Glutamatergic neuron (in vitro differentiated cells): ENCODE results near the gene WWOX. TPM values are rescaled to one million over a fixed set of nuclear protein-coding genes. Genes with fewer than 3 reads are reported as not detected.

ENCODE experiments used
- DNase-seq: peaks from one replicate; pipeline ENCODE4 v3.0.0; 2022
- H3K27ac Mint-ChIP-seq: one replicate; pipeline ENCODE4 v1.8.0; 2020; ENCODE audit warnings: mild to moderate bottlenecking, mixed read lengths, inconsistent platforms; ENCODE audit not compliant: unreplicated experiment
- H3K27me3 Mint-ChIP-seq: one replicate; pipeline ENCODE4 v1.8.0; 2020; ENCODE audit warnings: mild to moderate bottlenecking, moderate library complexity, mixed read lengths, inconsistent platforms; ENCODE audit not compliant: unreplicated experiment
- H3K36me3 Mint-ChIP-seq: one replicate; pipeline ENCODE4 v1.8.0; 2020; ENCODE audit warnings: mild to moderate bottlenecking, mixed read lengths, inconsistent platforms; ENCODE audit not compliant: unreplicated experiment
- H3K4me1 Mint-ChIP-seq: one replicate; pipeline ENCODE4 v1.8.0; 2020; ENCODE audit warnings: mild to moderate bottlenecking, low read depth, mixed read lengths, inconsistent platforms; ENCODE audit not compliant: unreplicated experiment
- H3K4me3 Mint-ChIP-seq: one replicate; pipeline ENCODE4 v1.8.0; 2020; ENCODE audit warnings: mild to moderate bottlenecking, mixed read lengths, inconsistent platforms; ENCODE audit not compliant: unreplicated experiment
- H3K9me3 Mint-ChIP-seq: one replicate; pipeline ENCODE4 v1.8.0; 2020; ENCODE audit warnings: mild to moderate bottlenecking, moderate library complexity, mixed read lengths, inconsistent platforms; ENCODE audit not compliant: unreplicated experiment
- total RNA-seq: library from RNA; stranded (reverse); fragmentation: NEBNext Ultra II Directional; extraction: Animal tissue kit (Norgen Biotek cat#: 25700); gene quantifications from one replicate; pipeline ENCODE4 v1.2.1, GENCODE V29; 2021; ENCODE audit not compliant: unreplicated experiment
- TF ChIP-seq, protein P1 (sequence below): fragments of 200-600 bp; sonication (generic); IDR thresholded peaks from one replicate; pipeline ENCODE4 v1.5.0; 2021; ENCODE audit not compliant: partially characterized antibody, unreplicated experiment

WWOX gene
- total RNA-seq, 1 donor from 2014 or later: 10.3 TPM

- Mint-ChIP-seq H3K4me1 (no peaks in the 10 kb centered on the region), H3K9me3 (peaks cover 2% of the 10 kb centered on the region), H3K27ac (no peak overlapping the region), H3K27me3 (no peaks in the 10 kb centered on the region), H3K4me3 (no peak overlapping the region), H3K36me3 (no peaks in the 10 kb centered on the region)
- no peak for DNase-seq
- TF ChIP-seq, protein P1, sequence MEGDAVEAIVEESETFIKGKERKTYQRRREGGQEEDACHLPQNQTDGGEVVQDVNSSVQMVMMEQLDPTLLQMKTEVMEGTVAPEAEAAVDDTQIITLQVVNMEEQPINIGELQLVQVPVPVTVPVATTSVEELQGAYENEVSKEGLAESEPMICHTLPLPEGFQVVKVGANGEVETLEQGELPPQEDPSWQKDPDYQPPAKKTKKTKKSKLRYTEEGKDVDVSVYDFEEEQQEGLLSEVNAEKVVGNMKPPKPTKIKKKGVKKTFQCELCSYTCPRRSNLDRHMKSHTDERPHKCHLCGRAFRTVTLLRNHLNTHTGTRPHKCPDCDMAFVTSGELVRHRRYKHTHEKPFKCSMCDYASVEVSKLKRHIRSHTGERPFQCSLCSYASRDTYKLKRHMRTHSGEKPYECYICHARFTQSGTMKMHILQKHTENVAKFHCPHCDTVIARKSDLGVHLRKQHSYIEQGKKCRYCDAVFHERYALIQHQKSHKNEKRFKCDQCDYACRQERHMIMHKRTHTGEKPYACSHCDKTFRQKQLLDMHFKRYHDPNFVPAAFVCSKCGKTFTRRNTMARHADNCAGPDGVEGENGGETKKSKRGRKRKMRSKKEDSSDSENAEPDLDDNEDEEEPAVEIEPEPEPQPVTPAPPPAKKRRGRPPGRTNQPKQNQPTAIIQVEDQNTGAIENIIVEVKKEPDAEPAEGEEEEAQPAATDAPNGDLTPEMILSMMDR: no peak
These were observed 136.4 kb downstream of the WWOX start for GRCh38 chr16:78235876-78236275.

GRCh38 chr16:78237841-78238240, 138.4 kb downstream of the WWOX start:
- DNase-seq: no peak
- Mint-ChIP-seq H3K36me3 (no peaks in the 10 kb centered on the region), H3K9me3 (peaks cover 2% of the 10 kb centered on the region), H3K4me3 (no peak overlapping the region), H3K27ac (no peak overlapping the region), H3K27me3 (peaks cover 2% of the 10 kb centered on the region), H3K4me1 (no peaks in the 10 kb centered on the region)
- TF ChIP-seq, protein P1: no peak

DNA sequence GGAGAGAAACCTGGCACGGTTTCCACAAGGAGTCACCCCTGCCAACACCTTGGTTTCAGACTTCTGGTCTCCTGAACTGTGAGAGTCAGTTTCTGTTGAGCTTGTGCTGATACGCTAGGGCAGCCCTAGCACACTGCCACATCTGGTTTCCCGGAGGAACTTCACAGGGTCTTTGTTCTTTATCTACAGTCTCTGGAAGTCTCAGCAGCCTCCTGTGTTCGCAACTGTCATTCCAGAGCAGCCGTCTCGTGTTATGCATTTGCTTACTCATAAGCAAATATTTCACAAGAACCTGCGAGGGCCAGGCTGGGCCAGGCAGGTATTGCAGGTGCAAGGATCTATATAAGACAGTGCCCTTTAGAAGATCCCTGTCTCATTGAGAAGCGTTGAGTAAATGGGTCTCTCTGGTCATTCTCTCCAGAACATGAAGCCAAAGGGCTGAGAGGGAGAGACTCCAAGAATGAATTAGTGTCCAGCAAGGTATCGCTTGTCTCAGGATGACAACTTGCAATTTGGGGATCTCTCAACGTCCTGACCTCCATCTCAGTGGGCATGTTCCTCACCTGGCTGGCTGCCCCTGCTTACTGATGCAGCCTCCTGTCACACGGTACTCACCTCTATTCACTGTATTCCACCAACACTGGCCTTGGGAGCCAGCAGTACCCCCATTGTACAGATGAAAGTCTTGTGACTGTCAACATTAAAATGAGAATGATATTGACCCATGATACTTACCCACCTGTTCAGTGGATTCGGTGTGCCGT, 141.2 kb downstream of the WWOX start:
- TF ChIP-seq, protein P1: no peak
- Mint-ChIP-seq H3K9me3 (peaks cover 2% of the 10 kb centered on the region), H3K27me3 (peaks cover 2% of the 10 kb centered on the region), H3K4me1 (no peaks in the 10 kb centered on the region), H3K27ac (no peak overlapping the region), H3K36me3 (no peaks in the 10 kb centered on the region), H3K4me3 (no peak overlapping the region)
- no peak for DNase-seq

- TF ChIP-seq, protein P1: no peak
- peaks cover 2% of the 10 kb centered on the region for H3K27me3 Mint-ChIP-seq
- DNase-seq: no peak
- no peaks in the 10 kb centered on the region for H3K36me3 Mint-ChIP-seq
- H3K4me3 Mint-ChIP-seq: no peak overlapping the region
- H3K9me3 Mint-ChIP-seq: peaks cover 2% of the 10 kb centered on the region
- no peaks in the 10 kb centered on the region for H3K4me1 Mint-ChIP-seq
- H3K27ac Mint-ChIP-seq: no peak overlapping the region
These were observed 142.8 kb downstream of the WWOX start for GRCh38 chr16:78242239-78242630.

GRCh38 chr16:78244131-78244895, 144.9 kb downstream of the WWOX start:
- H3K36me3 Mint-ChIP-seq: no peaks in the 10 kb centered on the region
- H3K4me3 Mint-ChIP-seq: no peak overlapping the region
- H3K27ac Mint-ChIP-seq: no peak overlapping the region
- H3K4me1 Mint-ChIP-seq: peaks cover 4% of the 10 kb centered on the region
- no peaks in the 10 kb centered on the region for H3K9me3 Mint-ChIP-seq
- DNase-seq: no peak
- H3K27me3 Mint-ChIP-seq: peaks cover 2% of the 10 kb centered on the region
- TF ChIP-seq, protein P1: no peak
